Calu3 (cell line): ENCODE measurements around the gene TSTD2. TPM values are rescaled to one million over a fixed set of nuclear protein-coding genes. Genes with fewer than 3 reads are reported as not detected.

Experiments
- BruUV-seq: library from RNA; stranded (reverse); fragments of 400-500 nt; replicated peaks from 2 replicates; lab custom pipeline; 2021; lab: Mats Ljungman, UMichigan
- CTCF ChIA-PET: fragments of 300-600 bp; sonication (Branson Sonifier 250); formaldehyde crosslinking; loops from one replicate; lab custom pipeline; 2022; ENCODE audit warnings: antibody characterized with exemption; lab: Charles Lee
- DNase-seq: peaks from one replicate; pipeline ENCODE4 v3.0.0; 2022
- H3K27ac Mint-ChIP-seq: one replicate; pipeline ENCODE4 v1.8.0; 2022; ENCODE audit warnings: mixed read lengths; ENCODE audit not compliant: unreplicated experiment
- H3K27me3 Mint-ChIP-seq: one replicate; pipeline ENCODE4 v1.8.0; 2022; ENCODE audit warnings: mixed read lengths; ENCODE audit not compliant: unreplicated experiment
- H3K36me3 Mint-ChIP-seq: one replicate; pipeline ENCODE4 v1.8.0; 2022; ENCODE audit warnings: mild to moderate bottlenecking, moderate library complexity, mixed read lengths; ENCODE audit not compliant: insufficient read depth, unreplicated experiment
- H3K4me1 Mint-ChIP-seq: one replicate; pipeline ENCODE4 v1.8.0; 2022; ENCODE audit warnings: mild to moderate bottlenecking, low read depth, mixed read lengths; ENCODE audit not compliant: unreplicated experiment
- H3K4me3 Mint-ChIP-seq: one replicate; pipeline ENCODE4 v1.8.0; 2022; ENCODE audit warnings: mild to moderate bottlenecking, low read depth, moderate library complexity, mixed read lengths; ENCODE audit not compliant: unreplicated experiment
- H3K9me3 Mint-ChIP-seq: one replicate; pipeline ENCODE4 v1.8.0; 2022; ENCODE audit warnings: low read depth, mixed read lengths; ENCODE audit not compliant: unreplicated experiment
- intact Hi-C: fragments of 100-400 bp; cut with micrococcal nuclease; formaldehyde crosslinking; loops from one replicate; pipeline ENCODE4 v1.10.0; 2022; ENCODE audit not compliant: unreplicated experiment
- total RNA-seq: library from RNA; stranded (reverse); gene quantifications from 2 replicates; pipeline ENCODE4 v1.2.3, GENCODE V29; 2022
- TF ChIP-seq, protein P1 (sequence below): fragments of 200-600 bp; IDR thresholded peaks from one replicate; pipeline ENCODE4 v1.8.0; 2022; ENCODE audit warnings: antibody characterized with exemption; ENCODE audit not compliant: unreplicated experiment

The TSTD2 gene
- total RNA-seq, 1 experiment from 2014 or later: 12.6 TPM

- no peak for DNase-seq
- CTCF ChIA-PET: no interaction called here
- intact Hi-C loops: no loop called here
- Mint-ChIP-seq H3K36me3 (no peaks in the 10 kb centered on the region), H3K9me3 (no peaks in the 10 kb centered on the region), H3K27ac (no peak overlapping the region), H3K27me3 (peaks cover 34% of the 10 kb centered on the region), H3K4me1 (no peaks in the 10 kb centered on the region), H3K4me3 (no peak overlapping the region)
- BruUV-seq: no TSS peak
- TF ChIP-seq, protein P1, sequence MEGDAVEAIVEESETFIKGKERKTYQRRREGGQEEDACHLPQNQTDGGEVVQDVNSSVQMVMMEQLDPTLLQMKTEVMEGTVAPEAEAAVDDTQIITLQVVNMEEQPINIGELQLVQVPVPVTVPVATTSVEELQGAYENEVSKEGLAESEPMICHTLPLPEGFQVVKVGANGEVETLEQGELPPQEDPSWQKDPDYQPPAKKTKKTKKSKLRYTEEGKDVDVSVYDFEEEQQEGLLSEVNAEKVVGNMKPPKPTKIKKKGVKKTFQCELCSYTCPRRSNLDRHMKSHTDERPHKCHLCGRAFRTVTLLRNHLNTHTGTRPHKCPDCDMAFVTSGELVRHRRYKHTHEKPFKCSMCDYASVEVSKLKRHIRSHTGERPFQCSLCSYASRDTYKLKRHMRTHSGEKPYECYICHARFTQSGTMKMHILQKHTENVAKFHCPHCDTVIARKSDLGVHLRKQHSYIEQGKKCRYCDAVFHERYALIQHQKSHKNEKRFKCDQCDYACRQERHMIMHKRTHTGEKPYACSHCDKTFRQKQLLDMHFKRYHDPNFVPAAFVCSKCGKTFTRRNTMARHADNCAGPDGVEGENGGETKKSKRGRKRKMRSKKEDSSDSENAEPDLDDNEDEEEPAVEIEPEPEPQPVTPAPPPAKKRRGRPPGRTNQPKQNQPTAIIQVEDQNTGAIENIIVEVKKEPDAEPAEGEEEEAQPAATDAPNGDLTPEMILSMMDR: no peak
Measured at GRCh38 chr9:97568461-97569275, 64.5 kb downstream of the TSTD2 start.

DNA sequence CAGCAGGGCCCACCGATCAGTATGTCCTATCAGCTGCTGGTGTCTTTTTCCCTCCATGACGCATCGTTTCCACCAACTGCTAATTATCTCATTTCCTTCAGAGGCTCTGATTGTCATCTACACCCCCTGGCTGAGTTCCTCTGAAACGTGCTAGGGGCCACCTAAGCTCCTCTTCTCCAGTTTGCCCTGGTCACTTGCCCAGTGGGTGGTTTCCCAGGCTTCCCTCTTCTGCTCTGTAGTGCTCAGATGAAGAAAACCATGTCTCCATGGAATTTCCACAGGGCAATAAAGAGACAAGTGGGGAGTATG, 65.3 kb downstream of the TSTD2 start:
- no TSS peak for BruUV-seq
- Mint-ChIP-seq H3K9me3 (no peaks in the 10 kb centered on the region), H3K27me3 (peaks cover 34% of the 10 kb centered on the region), H3K36me3 (no peaks in the 10 kb centered on the region), H3K4me3 (no peak overlapping the region), H3K27ac (no peak overlapping the region), H3K4me1 (no peaks in the 10 kb centered on the region)
- no peak for DNase-seq
- intact Hi-C loops: no loop called here
- TF ChIP-seq, protein P1: no peak
- CTCF ChIA-PET: no interaction called here

GRCh38 chr9:97567182-97567893, 65.8 kb downstream of the TSTD2 start:
- Mint-ChIP-seq H3K9me3 (no peaks in the 10 kb centered on the region), H3K4me3 (no peak overlapping the region), H3K36me3 (no peaks in the 10 kb centered on the region), H3K27ac (no peak overlapping the region), H3K27me3 (peaks cover 36% of the 10 kb centered on the region), H3K4me1 (no peaks in the 10 kb centered on the region)
- TF ChIP-seq, protein P1: no peak
- intact Hi-C loops: no loop called here
- DNase-seq: no peak
- CTCF ChIA-PET: no interaction called here
- BruUV-seq: no TSS peak

DNA sequence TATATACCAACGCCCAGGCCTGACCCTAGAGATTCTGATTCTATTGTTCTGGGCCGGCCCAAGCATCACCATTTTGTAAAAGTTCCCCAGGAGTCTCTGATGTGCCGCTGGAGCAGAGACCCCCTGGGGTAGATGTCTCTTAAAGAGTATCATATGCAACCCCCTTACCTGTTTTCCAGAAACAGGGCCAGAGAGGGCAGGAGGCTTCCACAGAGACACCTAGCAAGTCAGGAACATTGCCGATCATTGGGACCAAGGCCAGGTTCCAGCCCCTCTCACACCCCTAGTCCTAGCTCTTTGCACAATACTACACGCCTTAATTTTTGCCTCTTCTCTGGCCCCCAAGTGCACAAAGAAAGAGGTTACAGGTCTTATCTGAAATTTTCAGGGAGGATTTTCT, 67.9 kb downstream of the TSTD2 start:
- no peaks in the 10 kb centered on the region for H3K36me3 Mint-ChIP-seq
- BruUV-seq: no TSS peak
- intact Hi-C loops: no loop called here
- DNase-seq: no peak
- peaks cover 44% of the 10 kb centered on the region for H3K27me3 Mint-ChIP-seq
- CTCF ChIA-PET: no interaction called here
- H3K9me3 Mint-ChIP-seq: no peaks in the 10 kb centered on the region
- TF ChIP-seq, protein P1: no peak
- H3K4me3 Mint-ChIP-seq: no peak overlapping the region
- no peak overlapping the region for H3K27ac Mint-ChIP-seq
- H3K4me1 Mint-ChIP-seq: no peaks in the 10 kb centered on the region
